NB4 (cell line): ENCODE results near the gene DPYSL4.

Experiments
- CTCF ChIP-seq: IDR thresholded peaks from one replicate; pipeline ENCODE4 v1.5.1; 2012; ENCODE audit warnings: low read depth, low read length
- MYC ChIP-seq: IDR thresholded peaks from 2 replicates; pipeline ENCODE4 v1.6.1; 2011; ENCODE audit warnings: low read depth, low read length
- POLR2A ChIP-seq: IDR thresholded peaks from 2 replicates; pipeline ENCODE4 v1.6.1; 2011; ENCODE audit warnings: mild to moderate bottlenecking; ENCODE audit not compliant: insufficient read length; ENCODE audit errors: extremely low read depth

GRCh38 chr10:132237396-132237795 lies 50.6 kb downstream of the DPYSL4 start:
- TF ChIP-seq MYC (no peak), CTCF (no peak), POLR2A (no peak)
